ENCODE data around the gene SLC25A13. TPM values are rescaled to one million over a fixed set of nuclear protein-coding genes. Genes with fewer than 3 reads are reported as not detected.

Gene SLC25A13
- total and polyA plus RNA-seq, 9 of the 15 experiments (the other 6 are each of a cell fraction or from before 2014, with no cell fraction given) = 21.4 to 80.2 (median 58.7) TPM

GRCh38 chr7:96321658-96322372 lies at the start of gene SLC25A13 (continued):
- no peak for TF ChIP-seq CREB5 (CRISPR knock-in tag; IDR thresholded peaks at IDR 0.05)
- no peak for TF ChIP-seq HMG20B (CRISPR knock-in tag; IDR thresholded peaks at IDR 0.05)
- no peak for TF ChIP-seq SAFB2 (IDR thresholded peaks at IDR 0.05; ENCODE audit: borderline replicate concordance, low read depth, low read length, severe bottlenecking)
- TF ChIP-seq ZKSCAN3 (CRISPR knock-in tag; IDR thresholded peaks at IDR 0.05) = no peak
- TF ChIP-seq MTA2 (IDR thresholded peaks at IDR 0.05; ENCODE audit: low read depth) = peak; percentile 43; the same call in 1 of the 2 replicates
- no peak for TF ChIP-seq HEY1 (CRISPR knock-in tag; IDR thresholded peaks at IDR 0.05; ENCODE audit: borderline replicate concordance)
- TF ChIP-seq FIP1L1 (IDR thresholded peaks at IDR 0.05; ENCODE audit: low read depth, low read length, poor library complexity, severe bottlenecking) = peak; percentile 97
- TF ChIP-seq RCOR1 (IDR thresholded peaks at IDR 0.05; ENCODE audit: borderline replicate concordance in 1 of 2, low read depth in 2 of 2, low read length in 2 of 2) = peak in 1 of 2 experiments; percentile 89; a peak in 2 of 4 replicates
- TF ChIP-seq NR2C1 (IDR thresholded peaks at IDR 0.05) = no peak
- no peak; the same call in 1 of the 2 replicates for TF ChIP-seq NR2C1 (tag; IDR thresholded peaks at IDR 0.05)
- 0 out of 2 replicates have a peak, but pooled peaks have one; percentile 10 for TF ChIP-seq LEF1 (IDR thresholded peaks at IDR 0.05)
- no peak for TF ChIP-seq ZNF75A (CRISPR knock-in tag; IDR thresholded peaks at IDR 0.05)
- no peak for TF ChIP-seq XRCC4 (IDR thresholded peaks at IDR 0.05; ENCODE audit: extremely low read depth, insufficient read depth, insufficient read length)
- peak; percentile 9 for TF ChIP-seq NR2C2 (CRISPR knock-in tag; IDR thresholded peaks at IDR 0.05)
- peak; percentile 93 for TF ChIP-seq NR2C2 (tag; IDR thresholded peaks at IDR 0.05)
- no peak for TF ChIP-seq ZNF707 (CRISPR knock-in tag; conservative IDR thresholded peaks at IDR 0.05)
- TF ChIP-seq CGGBP1 (CRISPR knock-in tag; IDR thresholded peaks at IDR 0.05) = peak; percentile 61; the same call in 1 of the 2 replicates
- TF ChIP-seq CEBPZ (IDR thresholded peaks at IDR 0.05; ENCODE audit: borderline replicate concordance, low read depth, low read length) = no peak
- TF ChIP-seq ZNF175 (CRISPR knock-in tag; IDR thresholded peaks at IDR 0.05; ENCODE audit: low read depth) = no peak
- peak in 1 of 2 experiments; percentile 81; a peak in 1 of 4 replicates for TF ChIP-seq TEAD1 (CRISPR knock-in tag; IDR thresholded peaks at IDR 0.05)
- no peak for TF ChIP-seq TEAD2 (tag; IDR thresholded peaks at IDR 0.05)

All from K562 (cell line).